Activated naive CD4-positive, alpha-beta T cell treated with anti-CD3 and anti-CD28 coated beads, Interleukin-2, amount 10 ng/mL, durations not matched to agents 7 days and 5 days (primary cell): Measurements from ENCODE around the gene ZNF280B.
"Not testable (repeated sequence)": the region's sequence is repeated elsewhere in the genome, so short reads cannot be mapped to it uniquely, and the experiment has no call there.

Experiments used
- CTCF ChIA-PET: fragments of 350-600 bp; sonication (Branson Sonifier 250); formaldehyde crosslinking; loops from one replicate; lab custom pipeline; 2021; ENCODE audit warnings: antibody characterized with exemption; lab: Charles Lee
- DNase-seq: peaks from one replicate; pipeline ENCODE4 v3.0.0-alpha.2; 2020
- H3K27ac Mint-ChIP-seq: one replicate; pipeline ENCODE4 v1.8.0; 2021; ENCODE audit warnings: mild to moderate bottlenecking, moderate library complexity, mixed read lengths
- H3K27me3 Mint-ChIP-seq: one replicate; pipeline ENCODE4 v1.8.0; 2021; ENCODE audit warnings: mild to moderate bottlenecking, mixed read lengths
- H3K36me3 Mint-ChIP-seq: one replicate; pipeline ENCODE4 v1.8.0; 2021; ENCODE audit warnings: mixed read lengths
- H3K4me1 Mint-ChIP-seq: one replicate; pipeline ENCODE4 v1.8.0; 2021; ENCODE audit warnings: mixed read lengths
- H3K4me3 Mint-ChIP-seq: one replicate; pipeline ENCODE4 v1.8.0; 2021; ENCODE audit warnings: mild to moderate bottlenecking, moderate library complexity, mixed read lengths
- H3K9me3 Mint-ChIP-seq: one replicate; pipeline ENCODE4 v1.8.0; 2021; ENCODE audit warnings: mixed read lengths

ZNF280B gene

DNA sequence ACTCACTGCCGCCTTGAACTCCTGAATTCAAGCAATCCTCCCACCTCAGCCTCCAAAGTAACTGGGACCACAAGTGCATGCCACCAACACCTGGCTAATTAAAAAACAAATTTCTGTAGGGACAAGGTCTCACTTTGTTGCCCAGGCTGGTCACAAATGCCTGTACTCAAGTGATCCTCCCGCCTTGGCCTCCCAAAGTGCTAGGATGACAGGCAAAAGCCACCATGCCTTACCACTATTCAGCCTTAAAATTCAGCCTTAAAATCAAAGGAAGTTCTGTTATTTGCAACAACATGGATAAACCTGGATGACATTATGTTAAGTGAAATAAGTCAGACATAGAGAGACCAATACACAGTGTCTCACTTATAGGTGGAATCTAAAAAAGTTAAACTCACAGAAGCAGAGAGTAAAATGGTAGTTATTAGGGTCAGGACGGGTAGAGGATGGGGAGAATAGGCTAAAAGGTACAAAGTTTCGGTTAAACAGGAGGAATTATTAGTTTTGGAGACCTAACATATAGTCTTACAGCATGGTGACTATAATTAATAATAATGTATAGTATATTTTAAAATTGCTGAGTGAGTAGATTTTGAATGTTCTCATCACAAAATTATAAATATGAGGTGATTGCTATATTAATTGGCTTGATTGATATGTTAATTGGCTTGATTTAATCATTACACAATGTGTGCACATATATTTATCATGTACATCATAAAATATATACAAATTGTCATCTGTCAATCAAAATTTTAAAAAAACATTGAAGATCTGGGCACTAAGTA, 17.8 kb upstream of the ZNF280B start:
- H3K9me3 Mint-ChIP-seq: no peaks in the 10 kb centered on the region
- no peak overlapping the region for H3K27ac Mint-ChIP-seq
- H3K4me1 Mint-ChIP-seq: no peaks in the 10 kb centered on the region
- H3K4me3 Mint-ChIP-seq: no peak overlapping the region
- peaks cover 16% of the 10 kb centered on the region for H3K27me3 Mint-ChIP-seq
- no peaks in the 10 kb centered on the region for H3K36me3 Mint-ChIP-seq
- CTCF ChIA-PET: no interaction called here
- no peak for DNase-seq

DNA sequence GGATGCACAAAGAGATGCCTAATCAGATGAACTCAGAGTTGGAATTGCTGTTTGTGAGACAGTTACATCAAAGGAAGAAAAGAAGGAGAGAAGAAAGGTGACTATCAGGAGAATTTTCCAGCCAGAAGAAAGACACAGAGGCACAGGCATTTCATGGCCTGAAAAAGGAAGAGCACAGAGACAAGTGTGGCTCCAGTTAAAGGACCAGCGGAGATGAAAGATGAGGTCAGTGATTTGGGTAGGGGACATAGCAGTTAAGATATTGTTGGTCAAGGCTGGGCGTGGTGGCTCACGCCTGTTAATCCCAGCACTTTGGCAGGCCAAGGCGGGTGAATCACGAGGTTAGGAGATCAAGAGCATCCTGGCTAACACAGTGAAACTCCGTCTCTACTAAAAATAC, 15.0 kb upstream of the ZNF280B start:
- H3K4me1 Mint-ChIP-seq: no peaks in the 10 kb centered on the region
- peaks cover 27% of the 10 kb centered on the region for H3K27me3 Mint-ChIP-seq
- DNase-seq: no peak
- H3K9me3 Mint-ChIP-seq: no peaks in the 10 kb centered on the region
- no peaks in the 10 kb centered on the region for H3K36me3 Mint-ChIP-seq
- H3K27ac Mint-ChIP-seq: no peak overlapping the region
- H3K4me3 Mint-ChIP-seq: no peak overlapping the region
- CTCF ChIA-PET: no interaction called here

DNA sequence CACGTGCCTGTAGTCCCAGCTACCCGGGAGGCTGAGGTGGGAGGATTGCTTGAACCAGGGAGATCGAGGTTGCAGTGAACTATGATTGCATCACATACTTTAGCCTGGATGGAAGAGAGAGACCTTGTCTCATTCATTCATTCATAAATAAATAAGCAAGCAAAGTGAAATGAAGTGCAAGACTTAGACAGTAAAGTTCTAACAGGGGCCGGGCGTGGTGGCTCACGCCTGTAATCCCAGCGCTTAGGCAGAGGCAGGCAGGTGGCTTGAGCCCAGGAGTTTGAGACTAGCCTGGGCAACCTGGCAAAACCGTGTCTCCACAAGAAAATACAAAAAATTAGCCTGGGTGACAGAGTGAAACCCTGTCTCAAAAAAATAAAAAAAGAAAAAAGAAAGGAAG, 13.1 kb upstream of the ZNF280B start:
- H3K36me3 Mint-ChIP-seq: no peaks in the 10 kb centered on the region
- no peak overlapping the region for H3K27ac Mint-ChIP-seq
- no peaks in the 10 kb centered on the region for H3K4me1 Mint-ChIP-seq
- H3K4me3 Mint-ChIP-seq: no peak overlapping the region
- DNase-seq: no peak
- CTCF ChIA-PET: no interaction called here
- H3K27me3 Mint-ChIP-seq: peaks cover 28% of the 10 kb centered on the region
- H3K9me3 Mint-ChIP-seq: no peaks in the 10 kb centered on the region

DNA sequence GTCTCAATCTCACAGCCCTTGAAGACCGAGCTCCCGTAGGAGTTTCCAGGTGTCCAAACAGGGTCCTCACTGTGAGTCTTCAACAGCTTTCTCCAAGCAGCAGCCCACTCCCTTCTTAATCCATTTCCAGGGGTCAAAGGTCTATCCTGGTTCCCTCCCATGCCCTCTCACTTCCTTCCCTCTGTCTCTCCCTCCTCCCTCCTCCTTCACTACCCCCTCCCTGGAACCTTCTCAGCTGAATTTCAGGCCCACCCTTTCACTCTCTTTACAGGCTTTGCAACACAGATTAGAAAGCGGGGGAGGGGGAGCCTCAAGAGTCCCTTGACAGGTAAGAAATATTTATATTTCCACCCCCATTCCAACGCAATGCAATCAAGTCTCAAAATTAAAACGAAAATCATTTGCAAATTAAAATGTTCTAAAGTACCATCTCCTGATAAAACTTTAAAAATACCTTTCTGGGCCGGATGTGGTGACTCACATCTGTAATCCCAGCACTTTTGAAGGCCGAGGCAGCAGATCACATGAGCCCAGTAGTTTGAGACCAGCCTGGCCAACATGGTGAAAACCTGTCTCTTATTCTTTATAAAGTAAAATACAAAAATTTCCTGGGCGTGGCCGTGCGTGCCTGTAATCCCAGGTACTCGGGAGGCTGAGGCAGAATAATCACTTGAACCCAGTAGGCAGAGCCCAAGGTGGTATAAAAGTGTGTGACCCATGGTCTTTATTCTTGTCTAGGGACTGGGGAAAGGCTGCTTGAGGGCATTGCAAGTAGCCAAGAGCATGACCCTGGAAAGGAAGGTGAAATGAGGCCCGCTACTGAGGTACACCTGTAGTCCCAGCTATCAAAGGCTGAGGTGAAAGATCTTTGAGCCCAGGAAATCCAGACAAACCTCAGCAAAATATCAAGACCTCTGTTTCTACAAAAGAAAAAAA, 12.4 kb upstream of the ZNF280B start:
- no peak for DNase-seq
- Mint-ChIP-seq H3K27ac (no peak overlapping the region), H3K27me3 (peaks cover 35% of the 10 kb centered on the region), H3K9me3 (no peaks in the 10 kb centered on the region), H3K4me3 (no peak overlapping the region), H3K36me3 (no peaks in the 10 kb centered on the region), H3K4me1 (no peaks in the 10 kb centered on the region)
- CTCF ChIA-PET: interaction anchor here (3.0 kb wide), 1 partner anchor 12 kb away, joined by 10 read pairs; the partner anchor contains the start of gene ZNF280B

DNA sequence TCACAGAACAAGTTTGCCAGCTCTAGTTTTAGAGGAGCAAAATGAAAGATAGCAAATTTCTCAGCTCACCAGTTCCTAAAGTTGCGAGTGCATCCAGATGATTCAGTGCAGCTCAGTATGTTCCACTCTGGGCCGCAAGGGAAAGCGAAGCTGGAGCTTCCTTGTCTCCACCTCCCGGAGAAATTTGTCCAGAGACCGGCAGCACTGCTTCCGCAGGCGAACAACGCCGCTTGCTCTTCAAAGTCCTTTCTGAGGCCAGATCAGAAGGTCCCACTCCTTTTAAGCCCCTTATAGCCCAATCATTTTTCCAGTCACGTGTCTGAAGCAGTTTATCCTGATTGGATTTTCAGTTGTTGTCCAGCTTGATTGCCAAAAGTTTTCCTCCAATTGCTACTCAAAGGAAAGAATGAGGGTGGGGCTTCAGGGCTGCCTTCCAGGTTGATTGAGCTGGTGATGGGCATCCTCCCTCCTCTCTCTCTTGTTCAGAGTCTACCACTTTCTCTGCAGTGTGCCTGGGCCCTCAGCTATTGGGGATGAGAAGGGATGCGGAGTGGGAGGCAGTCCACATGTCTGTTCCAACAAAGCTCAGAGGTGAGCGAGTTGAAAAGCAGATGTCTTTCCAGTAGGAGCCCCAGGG, 11.6 kb upstream of the ZNF280B start, which contains the start of gene ZNF280A:
ZNF280A (minus strand) TSS at position 251 of the 637 bp plus-strand sequence. CDS start 4,640 bp downstream, outside the sequence.
- CTCF ChIA-PET: interaction anchor here (3.0 kb wide), 1 partner anchor 11 kb away, joined by 10 read pairs; the partner anchor contains the start of gene ZNF280B
- H3K9me3 Mint-ChIP-seq: no peaks in the 10 kb centered on the region
- no peaks in the 10 kb centered on the region for H3K4me1 Mint-ChIP-seq
- H3K4me3 Mint-ChIP-seq: no peak within 1 kb of the TSS
- no peaks in the 10 kb centered on the region for H3K36me3 Mint-ChIP-seq
- no peak within 1 kb of the TSS for H3K27ac Mint-ChIP-seq
- H3K27me3 Mint-ChIP-seq: peaks cover 40% of the 10 kb centered on the region
- no peak for DNase-seq

- no peaks in the 10 kb centered on the region for H3K9me3 Mint-ChIP-seq
- H3K4me3 Mint-ChIP-seq: no peak overlapping the region
- H3K27ac Mint-ChIP-seq: no peak overlapping the region
- no peaks in the 10 kb centered on the region for H3K36me3 Mint-ChIP-seq
- H3K4me1 Mint-ChIP-seq: no peaks in the 10 kb centered on the region
- CTCF ChIA-PET: interaction anchor here (3.0 kb wide), 1 partner anchor 11 kb away, joined by 10 read pairs; the partner anchor contains the start of gene ZNF280B
- H3K27me3 Mint-ChIP-seq: peaks cover 39% of the 10 kb centered on the region
- no peak for DNase-seq
Observed at GRCh38 chr22:22519591-22519990, 11.0 kb upstream of the ZNF280B start.

DNA sequence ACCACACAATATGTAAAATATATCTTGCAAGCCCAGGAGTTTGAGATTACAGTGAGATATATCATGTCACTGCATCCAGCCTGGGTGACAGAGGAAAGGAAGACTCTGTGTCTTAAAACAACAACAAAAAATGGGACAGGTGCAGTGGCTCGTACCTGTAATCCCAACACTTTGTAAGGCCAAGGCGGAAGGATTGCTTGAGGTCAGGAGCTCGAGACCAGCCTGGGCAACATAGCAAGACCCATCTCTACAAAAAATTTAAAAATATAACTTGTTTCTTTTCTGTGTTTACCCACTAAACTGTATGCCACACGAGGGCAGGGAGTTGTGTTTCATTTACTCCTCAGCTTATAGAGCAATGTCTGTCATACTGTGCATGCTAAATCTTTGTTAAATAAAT, 8.4 kb upstream of the ZNF280B start:
- CTCF ChIA-PET: no interaction called here
- H3K27ac Mint-ChIP-seq: no peak overlapping the region
- DNase-seq: no peak
- H3K4me3 Mint-ChIP-seq: no peak overlapping the region
- H3K9me3 Mint-ChIP-seq: no peaks in the 10 kb centered on the region
- H3K36me3 Mint-ChIP-seq: no peaks in the 10 kb centered on the region
- peaks cover 40% of the 10 kb centered on the region for H3K27me3 Mint-ChIP-seq
- no peaks in the 10 kb centered on the region for H3K4me1 Mint-ChIP-seq

- Mint-ChIP-seq H3K4me3 (no peak overlapping the region), H3K36me3 (no peaks in the 10 kb centered on the region), H3K27ac (no peak overlapping the region), H3K9me3 (peaks cover 2% of the 10 kb centered on the region), H3K27me3 (peaks cover 36% of the 10 kb centered on the region), H3K4me1 (no peaks in the 10 kb centered on the region)
- no peak for DNase-seq
- CTCF ChIA-PET: no interaction called here
Observed at GRCh38 chr22:22515890-22516289, 7.3 kb upstream of the ZNF280B start.

DNA sequence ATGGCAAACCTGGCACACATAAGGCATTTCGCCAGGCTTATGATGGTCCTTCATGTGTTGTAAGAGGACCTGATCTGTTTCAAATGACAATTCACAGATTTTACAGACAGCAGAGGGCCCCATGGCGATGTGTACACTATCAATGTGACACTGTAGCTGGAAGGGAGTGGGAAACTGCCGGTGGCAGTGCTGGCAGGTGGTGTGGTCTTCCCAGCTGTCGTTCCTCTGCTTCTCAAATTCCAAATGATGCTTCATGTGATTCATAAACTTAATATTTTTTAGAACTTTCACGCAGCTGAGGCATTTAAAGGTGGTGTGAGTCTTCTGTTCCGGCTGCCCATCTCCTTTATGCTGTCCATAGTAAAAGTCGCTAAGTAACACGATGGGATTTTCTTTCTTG, 5.9 kb upstream of the ZNF280B start:
- DNase-seq, CTCF ChIA-PET, H3K4me1 Mint-ChIP-seq, H3K9me3 Mint-ChIP-seq, H3K36me3 Mint-ChIP-seq, H3K27ac Mint-ChIP-seq, H3K4me3 Mint-ChIP-seq: not testable (repeated sequence)
- H3K27me3 Mint-ChIP-seq: peaks cover 28% of the 10 kb centered on the region

DNA sequence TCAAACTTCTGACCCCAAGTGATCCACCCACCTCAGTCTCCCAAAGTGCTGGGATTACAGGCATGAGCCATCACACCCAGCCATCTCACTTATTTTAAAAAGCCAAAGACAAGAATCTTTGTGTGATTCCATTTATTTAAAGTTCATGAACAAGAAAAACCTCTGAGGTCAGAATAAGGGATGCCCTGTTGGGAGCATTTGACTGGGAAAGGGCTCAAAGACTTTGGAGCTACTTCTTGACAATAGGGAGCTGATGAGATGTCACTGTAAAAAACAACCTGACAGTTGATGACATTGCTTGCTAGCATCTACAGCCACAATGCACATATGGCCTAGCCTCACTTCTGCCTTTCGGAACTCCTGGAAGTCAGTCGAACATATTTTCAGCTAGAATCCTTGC, 5.1 kb upstream of the ZNF280B start:
- peaks cover 10% of the 10 kb centered on the region for H3K9me3 Mint-ChIP-seq
- H3K36me3 Mint-ChIP-seq: peaks cover 2% of the 10 kb centered on the region

DNA sequence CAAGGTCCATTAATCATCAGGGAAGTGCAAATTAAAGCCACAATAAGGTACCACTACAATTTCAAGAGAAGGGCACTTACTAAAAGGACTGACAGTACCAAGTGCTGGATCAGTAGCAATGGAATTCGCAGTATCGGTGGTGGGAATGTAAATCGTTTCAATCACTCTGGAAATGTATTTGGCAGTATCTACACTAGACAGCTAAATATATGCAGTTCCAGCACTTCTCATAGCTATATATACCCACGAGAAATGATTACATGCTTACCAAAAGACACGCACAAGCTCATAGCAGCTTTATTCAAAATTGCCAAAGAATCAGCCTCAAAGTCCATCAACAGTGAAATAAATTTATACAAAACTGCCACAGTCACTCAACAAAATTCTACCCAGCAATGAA, 4.4 kb upstream of the ZNF280B start:
- peaks cover 32% of the 10 kb centered on the region for H3K27me3 Mint-ChIP-seq

More for the DNA sequence above, 5.1 kb upstream of the ZNF280B start:
- peaks cover 3% of the 10 kb centered on the region for H3K4me1 Mint-ChIP-seq
- peaks cover 31% of the 10 kb centered on the region for H3K27me3 Mint-ChIP-seq
- CTCF ChIA-PET: no interaction called here
- H3K4me3 Mint-ChIP-seq: no peak overlapping the region
- H3K27ac Mint-ChIP-seq: no peak overlapping the region
- no peak for DNase-seq

DNA sequence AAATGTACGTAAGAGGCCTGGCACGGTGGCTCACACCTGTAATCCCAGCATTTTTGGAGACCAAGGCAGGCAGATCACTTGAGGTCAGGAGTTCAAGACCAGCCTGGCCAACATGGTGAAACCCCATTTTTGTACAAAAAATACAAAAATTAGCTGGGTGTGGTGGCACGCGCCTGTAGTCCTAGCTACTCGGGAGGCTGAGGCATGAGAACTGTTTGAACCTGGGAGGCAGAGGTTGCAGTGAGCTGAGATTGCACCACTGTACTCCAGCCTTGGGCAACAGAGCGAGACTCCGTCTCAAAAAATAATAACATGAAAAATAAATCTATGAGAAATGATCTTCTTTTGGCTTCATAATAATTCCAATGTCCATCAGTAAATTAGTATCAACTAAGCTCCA, 2.3 kb upstream of the ZNF280B start:
- peaks cover 23% of the 10 kb centered on the region for H3K27me3 Mint-ChIP-seq

More for the DNA sequence above, 4.4 kb upstream of the ZNF280B start:
- Mint-ChIP-seq H3K4me3 (no peak overlapping the region), H3K36me3 (peaks cover 2% of the 10 kb centered on the region), H3K9me3 (peaks cover 11% of the 10 kb centered on the region), H3K27ac (no peak overlapping the region), H3K4me1 (peaks cover 5% of the 10 kb centered on the region)
- no peak for DNase-seq
- CTCF ChIA-PET: no interaction called here

GRCh38 chr22:22509912-22510311, 1.4 kb upstream of the ZNF280B start:
- peaks cover 14% of the 10 kb centered on the region for H3K27me3 Mint-ChIP-seq
- not testable (repeated sequence) for H3K27ac Mint-ChIP-seq, DNase-seq, H3K4me3 Mint-ChIP-seq, H3K36me3 Mint-ChIP-seq
- CTCF ChIA-PET: interaction anchor here (1.6 kb wide), 1 partner anchor 9 kb away, joined by 10 read pairs; the partner anchor contains the start of gene ZNF280A
- H3K9me3 Mint-ChIP-seq: peaks cover 11% of the 10 kb centered on the region
- peaks cover 12% of the 10 kb centered on the region for H3K4me1 Mint-ChIP-seq

More for the DNA sequence above, 2.3 kb upstream of the ZNF280B start:
- CTCF ChIA-PET, DNase-seq, H3K27ac Mint-ChIP-seq, H3K36me3 Mint-ChIP-seq, H3K4me3 Mint-ChIP-seq: not testable (repeated sequence)
- peaks cover 11% of the 10 kb centered on the region for H3K9me3 Mint-ChIP-seq
- peaks cover 12% of the 10 kb centered on the region for H3K4me1 Mint-ChIP-seq
